Keratinocyte (primary cell): Measurements from ENCODE around the gene MX1. TPM values are rescaled to one million over a fixed set of nuclear protein-coding genes. Genes with fewer than 3 reads are reported as not detected.

Experiments used
- DNase-seq: peaks from one replicate; pipeline ENCODE4 v3.0.0-alpha.2; 2011; ENCODE audit warnings: low read depth, missing footprints, low spot score
- FAIRE-seq: peaks from 2 replicates; lab custom pipeline; 2011; peaks lifted over from hg19 to GRCh38; lab: Jason Lieb, UNC
- H2AFZ ChIP-seq: 2 replicates; pipeline ENCODE4 v1.6.0; 2012; ENCODE audit warnings: low read length, control low read depth, inconsistent platforms; ENCODE audit not compliant: control insufficient read depth
- H3K27ac ChIP-seq: 2 replicates; pipeline ENCODE4 v1.5.1; 2011; ENCODE audit warnings: low read length; ENCODE audit not compliant: control insufficient read depth, insufficient read depth
- H3K27me3 ChIP-seq: 3 replicates; pipeline ENCODE4 v1.6.0; 2011; ENCODE audit warnings: low read length; ENCODE audit not compliant: control insufficient read depth, insufficient read depth; ENCODE audit errors: extremely low read depth
- H3K36me3 ChIP-seq, 2 experiments: 2 replicates in 1 of 2; 3 replicates in 1 of 2; pipeline ENCODE4 v1.5.1; 2011; ENCODE audit warnings: low read length in 2 of 2, mild to moderate bottlenecking in 1 of 2; ENCODE audit not compliant: control insufficient read depth in 2 of 2, insufficient read depth in 2 of 2; ENCODE audit errors: extremely low read depth in 1 of 2
- H3K4me1 ChIP-seq: 3 replicates; pipeline ENCODE4 v1.5.1; 2011; ENCODE audit warnings: low read length; ENCODE audit not compliant: control insufficient read depth, insufficient read depth; ENCODE audit errors: extremely low read depth
- H3K4me2 ChIP-seq: 3 replicates; pipeline ENCODE4 v1.6.0; 2011; ENCODE audit warnings: low read depth, low read length; ENCODE audit not compliant: control insufficient read depth, insufficient read depth; ENCODE audit errors: extremely low read depth
- H3K4me3 ChIP-seq, 3 experiments: fragments of 200-600 bp in 1 of 3; sonication (generic) in 1 of 3; 2 replicates in 2 of 3; 3 replicates in 1 of 3; pipeline ENCODE4 v1.5.1; 2011 to 2016; ENCODE audit warnings: low read length in 3 of 3, mild to moderate bottlenecking in 3 of 3, control low read depth in 2 of 3, inconsistent platforms in 1 of 3, low read depth in 1 of 3, mixed read lengths in 1 of 3, mixed run types in 1 of 3, moderate library complexity in 1 of 3; ENCODE audit not compliant: control insufficient read depth in 2 of 3, insufficient read depth in 2 of 3; ENCODE audit errors: extremely low read depth in 1 of 3
- H3K79me2 ChIP-seq: 2 replicates; pipeline ENCODE4 v1.6.0; 2012; ENCODE audit warnings: low read length; ENCODE audit not compliant: control insufficient read depth, insufficient read depth
- H3K9ac ChIP-seq: 3 replicates; pipeline ENCODE4 v1.6.0; 2011; ENCODE audit warnings: low read length; ENCODE audit not compliant: control insufficient read depth, insufficient read depth; ENCODE audit errors: extremely low read depth
- H3K9me1 ChIP-seq: 3 replicates; pipeline ENCODE4 v1.6.0; 2011; ENCODE audit warnings: low read length; ENCODE audit not compliant: control insufficient read depth, insufficient read depth; ENCODE audit errors: extremely low read depth
- H3K9me3 ChIP-seq: 2 replicates; pipeline ENCODE4 v1.5.1; 2012; ENCODE audit warnings: low read depth, low read length; ENCODE audit not compliant: control insufficient read depth
- H4K20me1 ChIP-seq: 3 replicates; pipeline ENCODE4 v1.6.0; 2011; ENCODE audit warnings: low read length; ENCODE audit not compliant: control insufficient read depth, insufficient read depth; ENCODE audit errors: extremely low read depth
- EZH2 ChIP-seq: IDR thresholded peaks from one replicate; pipeline ENCODE4 v1.6.1; 2012; ENCODE audit warnings: inconsistent platforms, mild to moderate bottlenecking, low read length, moderate library complexity
- dilution Hi-C: fragments of 300-500 bp; cut with MboI; formaldehyde crosslinking; loops from one replicate; pipeline ENCODE4 v1.7.0; 2020; ENCODE audit warnings: low sequenced_read_pairs; ENCODE audit not compliant: extremely low pct_ligation_motif_present
- polyA plus RNA-seq, 5 experiments: library from polyadenylated mRNA; depleted of rRNA in 3 of 5; stranded (reverse) in 3 of 5; stranded (forward) in 1 of 5; unstranded in 1 of 5; fragments of >200 nt; gene quantifications; 1 replicate in 1 of 5; 2 replicates in 3 of 5; 3 replicates in 1 of 5; pipeline versions ENCODE4 v1.2.1 to v1.2.3, GENCODE V29; 2011 to 2012; ENCODE audit warnings: missing spikeins in 2 of 5, low read depth in 1 of 5, low replicate concordance in 1 of 5
- TF ChIP-seq, protein P1 (sequence below), 3 experiments: IDR thresholded peaks in 1 of 3; conservative IDR thresholded peaks in 1 of 3; optimal IDR thresholded peaks in 1 of 3; 2 replicates in 2 of 3; 3 replicates in 1 of 3; pipeline versions ENCODE3 to v1.5.1; 2011; ENCODE audit warnings: low read length in 3 of 3, mild to moderate bottlenecking in 3 of 3, moderate library complexity in 2 of 3, control low read depth in 1 of 3, inconsistent platforms in 1 of 3; ENCODE audit not compliant: insufficient read depth in 2 of 3; ENCODE audit errors: extremely low read depth in 1 of 3

MX1 gene
- polyA plus RNA-seq, 1 donor (not counting 4 experiments of a cell fraction or from before 2014, with no cell fraction given) = 151 TPM

DNA sequence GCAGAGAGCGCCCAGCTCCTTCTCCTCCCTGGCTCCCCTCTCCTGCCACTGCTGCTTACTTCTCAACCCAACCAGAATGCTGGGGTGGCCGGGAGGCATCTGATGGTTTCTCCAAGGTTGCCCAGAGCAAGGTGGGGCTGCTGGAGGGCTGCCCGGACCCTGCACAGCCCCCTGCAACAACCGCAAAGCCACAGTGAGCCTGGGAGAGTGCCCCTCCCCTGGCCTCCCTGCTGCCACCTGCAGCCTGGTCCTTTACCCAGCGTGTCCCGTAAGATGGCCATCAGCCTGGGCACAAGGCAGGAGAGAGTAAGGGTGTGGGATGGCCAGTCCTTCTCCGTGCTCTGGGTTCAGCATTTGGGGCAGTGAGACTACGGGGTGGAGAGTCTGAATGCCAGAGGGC lies 47.2 kb upstream of the MX1 start:
- H3K27me3 ChIP-seq = peaks cover 21% of the 10 kb centered on the region
- no peaks in the 10 kb centered on the region for H3K79me2 ChIP-seq
- no peaks in the 10 kb centered on the region for H3K9me1 ChIP-seq
- dilution Hi-C loops = no loop called here
- H3K4me1 ChIP-seq = no peaks in the 10 kb centered on the region
- no peaks in the 10 kb centered on the region for H3K36me3 ChIP-seq
- H3K9ac ChIP-seq = no peak overlapping the region
- DNase-seq (no peak), FAIRE-seq (no peak)
- TF ChIP-seq, protein P1, sequence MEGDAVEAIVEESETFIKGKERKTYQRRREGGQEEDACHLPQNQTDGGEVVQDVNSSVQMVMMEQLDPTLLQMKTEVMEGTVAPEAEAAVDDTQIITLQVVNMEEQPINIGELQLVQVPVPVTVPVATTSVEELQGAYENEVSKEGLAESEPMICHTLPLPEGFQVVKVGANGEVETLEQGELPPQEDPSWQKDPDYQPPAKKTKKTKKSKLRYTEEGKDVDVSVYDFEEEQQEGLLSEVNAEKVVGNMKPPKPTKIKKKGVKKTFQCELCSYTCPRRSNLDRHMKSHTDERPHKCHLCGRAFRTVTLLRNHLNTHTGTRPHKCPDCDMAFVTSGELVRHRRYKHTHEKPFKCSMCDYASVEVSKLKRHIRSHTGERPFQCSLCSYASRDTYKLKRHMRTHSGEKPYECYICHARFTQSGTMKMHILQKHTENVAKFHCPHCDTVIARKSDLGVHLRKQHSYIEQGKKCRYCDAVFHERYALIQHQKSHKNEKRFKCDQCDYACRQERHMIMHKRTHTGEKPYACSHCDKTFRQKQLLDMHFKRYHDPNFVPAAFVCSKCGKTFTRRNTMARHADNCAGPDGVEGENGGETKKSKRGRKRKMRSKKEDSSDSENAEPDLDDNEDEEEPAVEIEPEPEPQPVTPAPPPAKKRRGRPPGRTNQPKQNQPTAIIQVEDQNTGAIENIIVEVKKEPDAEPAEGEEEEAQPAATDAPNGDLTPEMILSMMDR (optimal IDR thresholded peaks at IDR 0.05 in 1 of 3, IDR thresholded peaks at IDR 0.05 in 1 of 3, conservative IDR thresholded peaks at IDR 0.05 in 1 of 3; ENCODE audit: extremely low read depth in 1 of 3, insufficient read depth in 2 of 3, low read length in 3 of 3) = peak in 2 of 3 experiments; percentile 3 to 15
- TF ChIP-seq EZH2 = no peak
- H2AFZ ChIP-seq = no peak overlapping the region
- no peak overlapping the region for H3K4me2 ChIP-seq
- H3K9me3 ChIP-seq = no peaks in the 10 kb centered on the region
- H4K20me1 ChIP-seq = no peaks in the 10 kb centered on the region
- no peak overlapping the region for H3K27ac ChIP-seq
- no peak overlapping the region for H3K4me3 ChIP-seq

DNA sequence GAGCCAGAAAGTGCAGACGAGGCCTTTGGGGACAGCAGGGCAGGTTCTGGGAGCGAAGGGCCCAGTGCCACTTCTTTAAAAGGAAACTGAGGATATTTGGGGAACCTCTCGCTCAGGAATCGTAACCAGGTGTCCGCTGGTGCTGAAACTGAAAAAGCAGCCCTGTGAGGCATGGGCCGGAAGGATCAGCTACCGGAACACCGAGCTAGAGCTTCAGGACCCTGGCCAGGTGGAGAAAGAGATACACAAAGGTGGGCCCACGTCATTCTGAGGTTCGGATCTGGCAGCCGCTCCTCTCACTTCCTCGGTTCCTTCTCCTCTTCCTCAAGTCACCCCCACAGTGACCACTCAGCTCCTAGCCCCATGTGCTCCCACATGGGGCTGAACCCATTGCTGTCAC lies 46.1 kb upstream of the MX1 start:
- Histone ChIP-seq H3K4me3 (no peak overlapping the region), H3K27ac (no peak overlapping the region), H3K27me3 (peaks cover 21% of the 10 kb centered on the region), H3K9ac (no peak overlapping the region), H4K20me1 (no peaks in the 10 kb centered on the region), H3K9me3 (no peaks in the 10 kb centered on the region), H3K36me3 (no peaks in the 10 kb centered on the region), H3K79me2 (no peaks in the 10 kb centered on the region), H2AFZ (no peak overlapping the region), H3K9me1 (no peaks in the 10 kb centered on the region), H3K4me2 (no peak overlapping the region), H3K4me1 (no peaks in the 10 kb centered on the region)
- dilution Hi-C loops = no loop called here
- no peak for FAIRE-seq
- no peak for DNase-seq
- TF ChIP-seq EZH2 = no peak
- TF ChIP-seq, protein P1 (optimal IDR thresholded peaks at IDR 0.05 in 1 of 3, IDR thresholded peaks at IDR 0.05 in 1 of 3, conservative IDR thresholded peaks at IDR 0.05 in 1 of 3; ENCODE audit: extremely low read depth in 1 of 3, insufficient read depth in 2 of 3, low read length in 3 of 3) = no peak
